Measurements from ENCODE around the gene HNF1A.

Gene HNF1A

GRCh38 chr12:120936197-120936596, 42.1 kb upstream of the HNF1A start:
- Histone ChIP-seq H3K9ac (ENCODE audit: low read depth, low read length, poor library complexity, severe bottlenecking) (no peak overlapping the region), H2AFZ (ENCODE audit: low read length) (no peak overlapping the region), H3K4me3 (ENCODE audit: low read length, poor library complexity, severe bottlenecking) (no peak overlapping the region), H3K4me2 (ENCODE audit: low read depth, low read length, poor library complexity, severe bottlenecking) (no peak overlapping the region), H3F3A (ENCODE audit: low read depth) (no peaks in the 10 kb centered on the region), H3K4me1 (ENCODE audit: insufficient read depth, low read length, poor library complexity, severe bottlenecking) (no peaks in the 10 kb centered on the region), H3K36me3 (ENCODE audit: insufficient read depth, low read length) (no peaks in the 10 kb centered on the region), H3K9me2 (replicated peaks; ENCODE audit: low read depth, low read length) (no peaks in the 10 kb centered on the region), H3K27me3 (ENCODE audit: insufficient read depth, low read length, poor library complexity, severe bottlenecking) (no peaks in the 10 kb centered on the region), H3K9me3 (ENCODE audit: insufficient read depth, low read depth, low read length) (no peaks in the 10 kb centered on the region), H4K20me1 (ENCODE audit: insufficient read depth, low read length, poor library complexity, severe bottlenecking) (no peaks in the 10 kb centered on the region), H3K79me2 (ENCODE audit: insufficient read depth, low read length) (no peaks in the 10 kb centered on the region)
- TF ChIP-seq, protein P1, sequence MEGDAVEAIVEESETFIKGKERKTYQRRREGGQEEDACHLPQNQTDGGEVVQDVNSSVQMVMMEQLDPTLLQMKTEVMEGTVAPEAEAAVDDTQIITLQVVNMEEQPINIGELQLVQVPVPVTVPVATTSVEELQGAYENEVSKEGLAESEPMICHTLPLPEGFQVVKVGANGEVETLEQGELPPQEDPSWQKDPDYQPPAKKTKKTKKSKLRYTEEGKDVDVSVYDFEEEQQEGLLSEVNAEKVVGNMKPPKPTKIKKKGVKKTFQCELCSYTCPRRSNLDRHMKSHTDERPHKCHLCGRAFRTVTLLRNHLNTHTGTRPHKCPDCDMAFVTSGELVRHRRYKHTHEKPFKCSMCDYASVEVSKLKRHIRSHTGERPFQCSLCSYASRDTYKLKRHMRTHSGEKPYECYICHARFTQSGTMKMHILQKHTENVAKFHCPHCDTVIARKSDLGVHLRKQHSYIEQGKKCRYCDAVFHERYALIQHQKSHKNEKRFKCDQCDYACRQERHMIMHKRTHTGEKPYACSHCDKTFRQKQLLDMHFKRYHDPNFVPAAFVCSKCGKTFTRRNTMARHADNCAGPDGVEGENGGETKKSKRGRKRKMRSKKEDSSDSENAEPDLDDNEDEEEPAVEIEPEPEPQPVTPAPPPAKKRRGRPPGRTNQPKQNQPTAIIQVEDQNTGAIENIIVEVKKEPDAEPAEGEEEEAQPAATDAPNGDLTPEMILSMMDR (conservative IDR thresholded peaks at IDR 0.05; ENCODE audit: low read length) = no peak
- no peak for TF ChIP-seq EZH2phosphoT487 (IDR thresholded peaks at IDR 0.05; ENCODE audit: borderline replicate concordance)

- no peaks in the 10 kb centered on the region for H3K36me3 ChIP-seq (ENCODE audit: insufficient read depth, low read length)
- H3K9me2 ChIP-seq (replicated peaks; ENCODE audit: low read depth, low read length) = no peaks in the 10 kb centered on the region
- H3K4me1 ChIP-seq (ENCODE audit: insufficient read depth, low read length, poor library complexity, severe bottlenecking) = peaks cover 6% of the 10 kb centered on the region
- no peak overlapping the region for H3K9ac ChIP-seq (ENCODE audit: low read depth, low read length, poor library complexity, severe bottlenecking)
- H4K20me1 ChIP-seq (ENCODE audit: insufficient read depth, low read length, poor library complexity, severe bottlenecking) = no peaks in the 10 kb centered on the region
- H3K27me3 ChIP-seq (ENCODE audit: insufficient read depth, low read length, poor library complexity, severe bottlenecking) = no peaks in the 10 kb centered on the region
- H3K4me3 ChIP-seq (ENCODE audit: low read length, poor library complexity, severe bottlenecking) = no peak overlapping the region
- TF ChIP-seq, protein P1 (conservative IDR thresholded peaks at IDR 0.05; ENCODE audit: low read length) = no peak
- TF ChIP-seq EZH2phosphoT487 (IDR thresholded peaks at IDR 0.05; ENCODE audit: borderline replicate concordance) = no peak
- no peak overlapping the region for H3K4me2 ChIP-seq (ENCODE audit: low read depth, low read length, poor library complexity, severe bottlenecking)
- no peaks in the 10 kb centered on the region for H3K79me2 ChIP-seq (ENCODE audit: insufficient read depth, low read length)
- no peak overlapping the region for H2AFZ ChIP-seq (ENCODE audit: low read length)
- H3K9me3 ChIP-seq (ENCODE audit: insufficient read depth, low read depth, low read length) = no peaks in the 10 kb centered on the region
- H3F3A ChIP-seq (ENCODE audit: low read depth) = no peaks in the 10 kb centered on the region
These were observed 39.8 kb upstream of the HNF1A start for GRCh38 chr12:120938496-120938895.

DNA sequence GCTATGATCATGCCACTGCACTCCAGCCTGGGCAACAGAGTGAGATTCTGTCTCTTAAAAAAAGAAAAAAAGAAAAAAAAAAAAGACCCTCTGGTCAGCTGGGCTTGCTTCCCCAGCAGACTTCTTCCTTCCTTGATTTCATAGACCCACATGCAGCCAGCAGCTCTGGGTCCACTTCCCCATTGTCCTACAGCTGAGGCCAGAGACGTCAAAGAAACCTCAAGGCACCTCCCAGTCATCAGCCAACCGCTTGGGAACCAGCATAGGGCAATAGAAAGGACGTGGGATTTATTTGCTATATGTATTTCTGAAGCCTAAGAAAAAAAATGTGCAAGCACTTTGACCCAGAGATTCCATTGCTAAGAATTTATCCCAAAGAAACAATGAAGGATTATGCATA, 38.8 kb upstream of the HNF1A start:
- H3K4me3 ChIP-seq (ENCODE audit: low read length, poor library complexity, severe bottlenecking) = no peak overlapping the region
- no peaks in the 10 kb centered on the region for H3K27me3 ChIP-seq (ENCODE audit: insufficient read depth, low read length, poor library complexity, severe bottlenecking)
- no peaks in the 10 kb centered on the region for H3K9me2 ChIP-seq (replicated peaks; ENCODE audit: low read depth, low read length)
- H3K4me2 ChIP-seq (ENCODE audit: low read depth, low read length, poor library complexity, severe bottlenecking) = no peak overlapping the region
- no peaks in the 10 kb centered on the region for H3K79me2 ChIP-seq (ENCODE audit: insufficient read depth, low read length)
- no peaks in the 10 kb centered on the region for H3K36me3 ChIP-seq (ENCODE audit: insufficient read depth, low read length)
- peaks cover 6% of the 10 kb centered on the region for H3K4me1 ChIP-seq (ENCODE audit: insufficient read depth, low read length, poor library complexity, severe bottlenecking)
- no peak for TF ChIP-seq EZH2phosphoT487 (IDR thresholded peaks at IDR 0.05; ENCODE audit: borderline replicate concordance)
- TF ChIP-seq, protein P1 (conservative IDR thresholded peaks at IDR 0.05; ENCODE audit: low read length) = no peak
- no peak overlapping the region for H2AFZ ChIP-seq (ENCODE audit: low read length)
- no peak overlapping the region for H3K9ac ChIP-seq (ENCODE audit: low read depth, low read length, poor library complexity, severe bottlenecking)
- H4K20me1 ChIP-seq (ENCODE audit: insufficient read depth, low read length, poor library complexity, severe bottlenecking) = no peaks in the 10 kb centered on the region
- no peaks in the 10 kb centered on the region for H3F3A ChIP-seq (ENCODE audit: low read depth)
- no peaks in the 10 kb centered on the region for H3K9me3 ChIP-seq (ENCODE audit: insufficient read depth, low read depth, low read length)
